ENCODE measurements around the gene CYP26C1.

Gene CYP26C1

DNA sequence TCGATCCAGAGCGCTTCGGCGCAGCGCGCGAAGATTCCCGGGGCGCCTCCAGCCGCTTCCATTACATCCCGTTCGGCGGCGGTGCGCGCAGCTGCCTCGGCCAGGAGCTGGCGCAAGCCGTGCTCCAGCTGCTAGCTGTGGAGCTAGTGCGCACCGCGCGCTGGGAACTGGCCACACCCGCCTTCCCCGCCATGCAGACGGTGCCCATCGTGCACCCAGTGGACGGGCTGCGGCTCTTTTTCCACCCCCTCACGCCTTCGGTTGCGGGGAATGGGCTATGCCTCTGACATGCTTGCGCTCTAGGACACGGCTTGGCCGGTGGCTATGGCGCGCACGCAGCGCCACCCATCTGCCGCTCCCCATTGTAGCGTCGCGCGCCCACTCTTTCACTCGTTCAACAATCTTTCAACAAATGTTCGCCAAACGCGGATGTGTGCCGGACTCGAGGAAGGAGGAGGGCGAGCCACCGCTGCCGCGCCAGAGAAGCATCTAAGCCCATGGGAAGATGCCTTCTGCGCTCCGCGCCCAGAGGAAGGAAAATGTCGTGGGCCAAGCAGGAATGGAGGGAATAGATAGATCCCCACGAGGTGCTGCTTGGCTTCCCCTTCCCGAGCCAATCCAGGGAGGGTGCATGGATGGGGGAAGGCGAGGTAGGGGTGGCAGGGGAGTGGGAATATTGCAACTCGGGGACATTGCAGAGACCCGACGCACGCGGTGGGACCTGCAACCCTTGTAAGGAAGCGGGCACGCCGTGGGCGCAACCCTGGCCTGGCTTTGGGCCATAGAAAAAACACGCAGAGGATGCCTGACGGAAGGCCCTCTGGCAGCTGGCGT is 8.0 kb downstream of the CYP26C1 start:
- Histone ChIP-seq H3K4me3 (ENCODE audit: low read depth in 1 of 2, low read length in 1 of 2) (no peak overlapping the region), H3K27ac (no peak overlapping the region), H3K27me3 (peaks cover 100% of the 10 kb centered on the region), H3K36me3 (no peaks in the 10 kb centered on the region), H3K9me3 (no peaks in the 10 kb centered on the region), H3K4me1 (ENCODE audit: control insufficient read depth in 1 of 2, insufficient read depth in 1 of 2, low read depth in 1 of 2, low read length in 1 of 2) (peaks cover 14% of the 10 kb centered on the region in 2 experiments)
- TF ChIP-seq CTCF (IDR thresholded peaks at IDR 0.05): no peak

- TF ChIP-seq CTCF (IDR thresholded peaks at IDR 0.05): no peak
- Histone ChIP-seq H3K27ac (no peak overlapping the region), H3K4me1 (ENCODE audit: control insufficient read depth in 1 of 2, insufficient read depth in 1 of 2, low read depth in 1 of 2, low read length in 1 of 2) (peaks cover 14 to 20% of the 10 kb centered on the region in 2 experiments), H3K27me3 (peaks cover 100% of the 10 kb centered on the region), H3K36me3 (no peaks in the 10 kb centered on the region), H3K4me3 (ENCODE audit: low read depth in 1 of 2, low read length in 1 of 2) (no peak overlapping the region), H3K9me3 (no peaks in the 10 kb centered on the region)
These were observed 8.6 kb downstream of the CYP26C1 start for GRCh38 chr10:93069245-93069561.

DNA sequence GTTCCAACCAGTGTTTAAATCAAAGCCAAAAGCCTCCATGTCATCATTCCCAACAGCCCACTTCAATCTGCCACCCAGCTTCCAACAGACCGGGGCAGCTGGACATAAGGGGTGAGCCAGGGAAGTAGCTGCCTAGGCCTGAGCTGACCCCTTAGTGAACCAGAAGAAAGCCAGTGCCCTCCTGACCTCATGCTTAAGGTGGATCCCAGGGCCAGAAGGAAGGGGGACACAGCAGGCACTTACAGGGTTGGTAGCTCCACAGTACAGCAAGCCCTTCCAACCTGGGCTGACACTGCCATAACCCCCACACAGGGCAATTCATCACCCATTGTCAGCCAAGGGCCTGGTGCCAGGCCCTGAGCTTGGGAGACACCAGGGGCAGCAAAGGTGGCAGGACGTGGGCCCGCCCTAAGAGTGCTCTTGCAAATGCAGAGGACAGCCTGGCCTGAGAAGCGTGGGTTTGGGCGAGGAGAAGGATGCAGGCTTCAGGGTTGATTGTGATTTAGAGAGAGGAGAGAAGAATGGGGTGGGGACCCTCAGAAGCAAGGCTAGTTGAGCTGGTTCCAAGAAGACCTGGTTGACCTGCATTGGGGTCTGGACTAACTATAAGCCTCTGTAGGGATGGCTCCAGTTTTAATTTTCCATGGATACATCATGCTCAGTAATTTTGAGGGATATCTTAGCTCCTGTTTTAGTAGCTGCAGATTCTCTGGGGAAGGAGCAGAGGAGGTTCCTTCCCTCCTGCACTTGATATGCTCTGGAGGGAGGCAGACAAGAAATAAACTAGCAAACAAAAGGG is 10.0 kb downstream of the CYP26C1 start:
- Histone ChIP-seq H3K27me3 (peaks cover 100% of the 10 kb centered on the region), H3K9me3 (no peaks in the 10 kb centered on the region), H3K4me3 (ENCODE audit: low read depth in 1 of 2, low read length in 1 of 2) (no peak overlapping the region), H3K4me1 (ENCODE audit: control insufficient read depth in 1 of 2, insufficient read depth in 1 of 2, low read depth in 1 of 2, low read length in 1 of 2) (peaks cover 14 to 21% of the 10 kb centered on the region in 2 experiments), H3K27ac (no peak overlapping the region), H3K36me3 (no peaks in the 10 kb centered on the region)
- no peak for TF ChIP-seq CTCF (IDR thresholded peaks at IDR 0.05)

DNA sequence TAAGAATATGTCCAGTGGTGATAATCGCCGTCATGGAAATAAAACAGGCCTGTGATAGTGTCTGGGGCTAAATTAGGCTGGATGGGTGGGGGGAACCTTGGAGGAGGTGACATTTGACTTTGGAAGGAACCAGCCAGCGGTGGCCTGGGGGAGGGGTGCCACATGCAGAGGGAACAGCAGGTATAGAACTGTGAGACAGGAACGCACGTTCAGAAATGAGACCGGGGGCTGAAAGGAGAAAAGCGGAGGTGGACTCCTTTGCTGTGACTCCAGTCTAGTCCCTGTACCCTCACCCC is 10.5 kb downstream of the CYP26C1 start:
- Histone ChIP-seq H3K27ac (no peak overlapping the region), H3K4me3 (ENCODE audit: low read depth in 1 of 2, low read length in 1 of 2) (no peak overlapping the region), H3K4me1 (ENCODE audit: control insufficient read depth in 1 of 2, insufficient read depth in 1 of 2, low read depth in 1 of 2, low read length in 1 of 2) (peaks cover 14 to 21% of the 10 kb centered on the region in 2 experiments), H3K27me3 (peaks cover 100% of the 10 kb centered on the region), H3K9me3 (no peaks in the 10 kb centered on the region), H3K36me3 (no peaks in the 10 kb centered on the region)
- TF ChIP-seq CTCF (IDR thresholded peaks at IDR 0.05): no peak

DNA sequence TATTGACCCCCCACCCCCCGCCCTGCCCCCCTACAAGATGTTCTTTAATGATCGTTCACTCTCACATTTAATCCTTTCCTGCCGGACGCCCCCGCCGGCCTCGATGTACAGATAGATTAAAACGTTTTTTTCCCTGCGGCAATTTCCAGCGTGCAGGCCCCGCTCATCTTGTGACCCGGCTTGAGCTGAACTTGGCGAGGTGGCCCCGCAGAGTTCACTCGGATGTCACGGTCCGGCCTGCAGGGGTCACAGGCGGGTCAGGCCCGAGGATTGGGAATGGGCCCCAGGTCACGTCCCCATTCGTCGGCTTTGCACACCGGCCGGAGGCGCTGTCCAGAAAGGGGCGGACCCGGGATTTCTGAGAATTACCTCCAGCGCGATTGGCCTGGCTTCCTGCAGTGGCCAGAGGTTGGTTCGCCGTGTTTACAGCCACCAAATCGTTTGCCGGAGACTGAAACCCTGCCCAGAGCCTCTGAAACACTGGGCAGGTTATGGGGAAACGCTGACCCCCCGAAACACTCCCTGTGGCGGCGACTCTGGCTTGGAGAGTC is 11.2 kb downstream of the CYP26C1 start:
- peaks cover 100% of the 10 kb centered on the region for H3K27me3 ChIP-seq
- H3K27ac ChIP-seq: no peak overlapping the region
- no peaks in the 10 kb centered on the region for H3K9me3 ChIP-seq
- no peak overlapping the region for H3K4me3 ChIP-seq (ENCODE audit: low read depth in 1 of 2, low read length in 1 of 2)
- no peak for TF ChIP-seq CTCF (IDR thresholded peaks at IDR 0.05)
- H3K36me3 ChIP-seq: no peaks in the 10 kb centered on the region
- peaks cover 14 to 21% of the 10 kb centered on the region in 2 experiments for H3K4me1 ChIP-seq (ENCODE audit: control insufficient read depth in 1 of 2, insufficient read depth in 1 of 2, low read depth in 1 of 2, low read length in 1 of 2)

Data from neutrophil (primary cell).